ENCODE data around the gene DMP1.

The DMP1 gene

GRCh38 chr4:87649980-87650379, at the start of gene DMP1:
Gene DMP1, plus strand, starts transcription at chr4:87650280. Its CDS starts 6,213 bp downstream, at chr4:87656493.
- no peak for DNase-seq

GRCh38 chr4:87601361-87601760, 48.7 kb upstream of the DMP1 start:
- DNase-seq, result no peak

- DNase-seq, result no peak
Measured at GRCh38 chr4:87608229-87608628, 41.9 kb upstream of the DMP1 start, which contains the start of gene DSPP. Gene DSPP, plus strand, starts transcription at chr4:87608529. Its CDS starts 2,380 bp downstream, at chr4:87610909.

- DNase-seq, result no peak
Measured at GRCh38 chr4:87614292-87614890, 35.7 kb upstream of the DMP1 start.

GRCh38 chr4:87616268-87616667, 33.8 kb upstream of the DMP1 start:
- no peak for DNase-seq

- DNase-seq, result no peak
Measured at GRCh38 chr4:87620086-87620485, 30.0 kb upstream of the DMP1 start.

- no peak for DNase-seq
Measured at GRCh38 chr4:87620491-87620890, 29.6 kb upstream of the DMP1 start.

GRCh38 chr4:87622303-87622702, 27.8 kb upstream of the DMP1 start:
- no peak for DNase-seq

GRCh38 chr4:87624698-87625097, 25.4 kb upstream of the DMP1 start:
- DNase-seq, result no peak

- no peak for DNase-seq
Measured at GRCh38 chr4:87631668-87632067, 18.4 kb upstream of the DMP1 start.

- no peak for DNase-seq
Measured at GRCh38 chr4:87632469-87632868, 17.6 kb upstream of the DMP1 start.

- no peak for DNase-seq
Measured at GRCh38 chr4:87633243-87633642, 16.8 kb upstream of the DMP1 start.

GRCh38 chr4:87644286-87644685, 5.8 kb upstream of the DMP1 start:
- no peak for DNase-seq

- DNase-seq, result no peak
Measured at GRCh38 chr4:87650938-87651337, 858 bp downstream of the DMP1 start.

- DNase-seq, result no peak
Measured at GRCh38 chr4:87651941-87652340, 1.9 kb downstream of the DMP1 start.

GRCh38 chr4:87654487-87655044, 4.5 kb downstream of the DMP1 start:
- DNase-seq, result no peak

GRCh38 chr4:87657525-87657924, 7.4 kb downstream of the DMP1 start:
- DNase-seq, result no peak

- no peak for DNase-seq
Measured at GRCh38 chr4:87659247-87659931, 9.3 kb downstream of the DMP1 start.

GRCh38 chr4:87662871-87663270, 12.8 kb downstream of the DMP1 start:
- DNase-seq, result no peak

- no peak for DNase-seq
Measured at GRCh38 chr4:87669373-87669772, 19.3 kb downstream of the DMP1 start.

- DNase-seq, result no peak
Measured at GRCh38 chr4:87677731-87678130, 27.7 kb downstream of the DMP1 start.

- DNase-seq, result peak; percentile 24 to 37
Measured at GRCh38 chr4:87679449-87680169, 29.5 kb downstream of the DMP1 start.

- DNase-seq, result no peak
Measured at GRCh38 chr4:87680271-87680670, 30.2 kb downstream of the DMP1 start.

- DNase-seq, result no peak
Measured at GRCh38 chr4:87688316-87688715, 38.2 kb downstream of the DMP1 start.
